Fibroblast of pulmonary artery (primary cell): ENCODE results near the gene METTL1.
A peak's percentile ranks its signal among the peaks of the same experiment; 100 is the strongest.

ENCODE experiments used
- DNase-seq: peaks from one replicate; pipeline ENCODE4 v3.0.0-alpha.2; 2010; ENCODE audit warnings: low read depth
- H3K4me3 ChIP-seq: replicated peaks from 2 replicates; pipeline ENCODE4 v1.5.1; 2011; ENCODE audit warnings: low read depth, mild to moderate bottlenecking, control low read depth, low read length, moderate library complexity
- CTCF ChIP-seq: IDR thresholded peaks from 2 replicates; pipeline ENCODE4 v1.5.1; 2011; ENCODE audit warnings: mild to moderate bottlenecking, control low read depth, low read length, inconsistent platforms; ENCODE audit errors: missing control alignments

The METTL1 gene

DNA sequence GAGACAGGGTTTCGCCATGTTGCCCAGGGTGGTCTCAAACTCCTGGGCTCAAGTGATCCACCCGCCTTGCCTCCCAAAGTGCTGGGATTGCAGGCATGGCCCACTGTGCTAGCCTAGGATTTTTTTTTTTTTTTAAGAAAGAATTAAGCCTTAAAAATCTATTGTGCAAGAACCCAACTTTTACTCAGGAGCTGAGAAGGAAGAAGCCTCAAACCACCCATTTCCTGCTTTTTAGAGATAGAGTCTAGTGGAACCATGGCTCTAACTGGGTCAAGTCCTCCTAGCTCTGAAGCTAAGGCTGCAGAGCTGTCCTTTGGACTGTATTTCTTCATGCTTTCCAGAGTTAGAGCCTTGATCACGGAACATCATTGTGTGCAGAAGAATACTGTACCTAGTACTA lies 9.3 kb upstream of the METTL1 start:
- no peak overlapping the region for H3K4me3 ChIP-seq
- no peak for TF ChIP-seq CTCF
- no peak for DNase-seq

GRCh38 chr12:57780284-57780897 lies 8.5 kb upstream of the METTL1 start:
- no peak overlapping the region for H3K4me3 ChIP-seq
- no peak for TF ChIP-seq CTCF
- DNase-seq: no peak

DNA sequence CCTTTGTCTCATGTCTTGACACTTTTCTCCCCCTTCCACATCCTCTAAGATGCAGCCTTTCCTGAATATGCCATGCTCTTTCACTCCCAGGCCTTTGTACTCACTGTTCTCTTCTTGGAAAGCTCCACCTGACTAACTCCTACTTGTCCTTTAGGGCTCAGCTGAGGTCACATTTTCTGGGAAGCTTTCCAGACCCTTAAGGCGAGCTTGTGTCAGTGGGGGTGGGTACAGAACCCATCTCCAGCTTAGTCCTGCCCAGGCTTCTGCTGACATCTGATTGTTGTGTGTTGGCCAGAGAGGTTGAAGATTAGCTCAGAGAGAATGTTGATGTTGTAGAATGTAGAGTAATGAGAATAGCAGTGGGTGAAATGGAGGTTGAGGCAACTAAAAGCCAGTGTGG lies 7.8 kb upstream of the METTL1 start:
- no peak overlapping the region for H3K4me3 ChIP-seq
- DNase-seq: peak; percentile 35
- TF ChIP-seq CTCF: no peak

GRCh38 chr12:57777911-57778310 lies 6.0 kb upstream of the METTL1 start:
- H3K4me3 ChIP-seq: no peak overlapping the region
- DNase-seq: no peak
- no peak for TF ChIP-seq CTCF

GRCh38 chr12:57777367-57777766 lies 5.5 kb upstream of the METTL1 start:
- H3K4me3 ChIP-seq: no peak overlapping the region
- no peak for DNase-seq
- no peak for TF ChIP-seq CTCF

DNA sequence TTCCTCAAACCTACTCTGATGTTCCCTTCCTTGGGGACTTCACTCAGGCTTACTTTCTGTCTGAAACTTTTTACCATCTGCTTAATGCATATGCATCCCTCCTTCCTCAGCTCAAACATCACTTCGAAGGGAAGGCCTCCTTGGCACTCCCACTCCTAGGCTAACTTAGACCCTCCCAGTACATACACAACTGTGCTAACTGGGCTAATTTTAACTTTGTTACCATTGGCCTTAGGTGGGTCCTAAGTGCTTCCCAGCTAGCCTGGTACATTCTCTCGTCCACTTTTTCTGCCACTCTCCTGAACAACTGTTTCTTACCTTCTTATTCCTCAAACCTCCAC lies 4.3 kb upstream of the METTL1 start:
- H3K4me3 ChIP-seq: no peak overlapping the region
- DNase-seq: no peak
- no peak for TF ChIP-seq CTCF

- DNase-seq: no peak
- no peak for TF ChIP-seq CTCF
- no peak overlapping the region for H3K4me3 ChIP-seq
Observed at GRCh38 chr12:57775563-57776246, 3.8 kb upstream of the METTL1 start.
